GM12801 (cell line): ENCODE results near the gene RASL10B.

Experiments
- CTCF ChIP-seq: IDR thresholded peaks from one replicate; pipeline ENCODE4 v1.5.1; 2011; ENCODE audit warnings: control low read depth; ENCODE audit not compliant: insufficient read length; ENCODE audit errors: extremely low read depth

The RASL10B gene

GRCh38 chr17:35736236-35736635 is 4.8 kb downstream of the RASL10B start:
- TF ChIP-seq CTCF: no peak

- TF ChIP-seq CTCF: no peak
These were observed 7.2 kb downstream of the RASL10B start for GRCh38 chr17:35738519-35739133.

- no peak for TF ChIP-seq CTCF
These were observed 8.8 kb downstream of the RASL10B start for GRCh38 chr17:35740216-35740615.

- no peak for TF ChIP-seq CTCF
These were observed 9.8 kb downstream of the RASL10B start for GRCh38 chr17:35740997-35741931.

- TF ChIP-seq CTCF: no peak
These were observed 11.1 kb downstream of the RASL10B start for GRCh38 chr17:35742496-35742895.

- TF ChIP-seq CTCF: no peak
These were observed 11.5 kb downstream of the RASL10B start for GRCh38 chr17:35742896-35743477.

- no peak for TF ChIP-seq CTCF
These were observed 12.3 kb downstream of the RASL10B start for GRCh38 chr17:35743626-35744328.
